IPS-NIHi7 (cell line): ENCODE data around the gene ADCY2.

Experiments
- DNase-seq: peaks from one replicate; pipeline ENCODE4 v3.0.0; 2012; ENCODE audit warnings: mixed read lengths; ENCODE audit errors: extremely low spot score

ADCY2 gene

GRCh38 chr5:7592910-7593309 is 197.0 kb downstream of the ADCY2 start:
- DNase-seq: peak; percentile 45

GRCh38 chr5:7597059-7597642 is 201.2 kb downstream of the ADCY2 start:
- no peak for DNase-seq

GRCh38 chr5:7606840-7607465 is 211.0 kb downstream of the ADCY2 start:
- DNase-seq: peak; percentile 38

- DNase-seq: no peak
Observed at GRCh38 chr5:7608772-7609171, 212.8 kb downstream of the ADCY2 start.

- no peak for DNase-seq
Observed at GRCh38 chr5:7609726-7610125, 213.8 kb downstream of the ADCY2 start.

GRCh38 chr5:7610531-7611177 is 214.7 kb downstream of the ADCY2 start:
- DNase-seq: no peak

DNA sequence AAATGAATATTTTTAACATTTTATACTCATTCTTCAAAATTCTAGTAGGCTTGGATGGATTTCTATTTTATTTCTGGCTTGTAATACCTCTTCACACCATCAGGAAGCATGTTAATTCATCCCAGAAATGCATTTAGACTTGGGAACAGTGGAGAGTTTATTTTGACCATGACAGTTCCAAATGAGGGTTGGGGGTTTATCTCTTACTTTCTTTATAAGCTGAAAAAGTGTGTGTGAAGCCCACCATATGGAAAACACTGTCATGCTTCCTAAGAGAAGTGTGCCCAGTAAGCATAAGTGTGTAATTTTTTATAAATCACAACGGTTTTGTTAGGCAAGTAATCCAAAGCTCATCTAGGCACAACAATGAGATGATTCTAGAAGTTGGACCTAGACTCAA is 215.6 kb downstream of the ADCY2 start:
- DNase-seq: no peak

DNA sequence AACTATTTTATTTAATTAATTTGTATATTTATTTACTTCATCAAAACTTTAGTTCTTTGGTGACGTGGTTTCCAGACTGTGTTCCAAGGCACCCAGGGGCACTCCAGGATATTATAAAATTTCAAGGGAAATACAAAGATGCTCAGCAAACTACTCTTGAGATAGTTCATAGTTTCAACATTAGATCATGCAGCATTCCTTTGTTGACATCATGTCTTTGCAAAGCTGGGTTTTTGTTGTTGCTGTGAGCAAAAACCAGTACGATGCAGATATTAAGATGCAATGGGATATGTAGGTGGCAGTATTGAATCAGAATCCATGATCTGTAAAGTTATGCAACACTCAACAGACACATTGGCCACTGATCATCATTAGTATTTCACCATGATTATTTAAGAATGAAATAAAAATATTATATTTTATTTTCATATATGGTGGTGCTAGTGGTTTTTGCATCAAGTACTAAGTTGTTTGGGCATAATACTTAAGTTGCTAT is 219.7 kb downstream of the ADCY2 start:
- no peak for DNase-seq

- no peak for DNase-seq
Observed at GRCh38 chr5:7616897-7617296, 221.0 kb downstream of the ADCY2 start.

DNA sequence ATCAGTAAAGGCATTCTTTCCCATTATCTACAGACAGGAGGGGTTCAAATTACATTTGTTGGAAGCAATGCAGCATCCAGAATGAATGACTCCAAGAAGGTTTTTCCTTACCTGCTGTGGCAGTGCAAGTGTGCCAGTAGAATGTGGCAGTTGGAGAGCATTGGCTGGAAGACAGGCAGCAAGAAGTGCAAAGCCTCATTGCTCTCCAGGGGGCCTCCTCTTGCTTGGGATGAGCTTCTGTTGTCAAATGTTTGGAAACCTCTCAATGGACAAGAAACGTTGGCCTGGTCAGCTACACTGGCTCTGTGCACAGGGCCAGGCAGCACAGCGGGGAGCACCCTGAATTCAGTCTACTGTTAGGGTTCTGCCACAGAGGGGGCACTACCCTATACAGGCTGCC is 226.6 kb downstream of the ADCY2 start:
- no peak for DNase-seq

DNA sequence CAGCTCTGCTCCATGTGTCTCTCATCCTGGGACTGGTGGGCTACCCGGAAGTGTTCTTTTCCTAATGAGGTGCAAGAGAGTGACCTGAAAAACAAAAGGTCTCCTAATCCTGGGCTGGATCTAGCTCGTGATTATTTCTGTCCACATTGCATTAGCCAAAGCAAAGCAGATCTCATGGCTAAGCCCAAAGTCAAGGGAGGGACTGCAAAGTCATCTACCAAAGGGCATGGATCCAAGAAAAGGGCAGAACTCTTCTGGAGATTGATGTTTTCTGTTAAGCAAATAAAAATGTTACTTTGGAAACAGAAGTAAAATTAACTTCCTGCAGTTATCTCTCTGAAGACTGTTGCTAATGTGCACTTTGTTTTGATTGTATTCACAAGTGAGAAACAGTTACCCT is 229.8 kb downstream of the ADCY2 start:
- DNase-seq: no peak

GRCh38 chr5:7628248-7628647 is 232.3 kb downstream of the ADCY2 start:
- no peak for DNase-seq

GRCh38 chr5:7628820-7629219 is 232.9 kb downstream of the ADCY2 start:
- DNase-seq: no peak

DNA sequence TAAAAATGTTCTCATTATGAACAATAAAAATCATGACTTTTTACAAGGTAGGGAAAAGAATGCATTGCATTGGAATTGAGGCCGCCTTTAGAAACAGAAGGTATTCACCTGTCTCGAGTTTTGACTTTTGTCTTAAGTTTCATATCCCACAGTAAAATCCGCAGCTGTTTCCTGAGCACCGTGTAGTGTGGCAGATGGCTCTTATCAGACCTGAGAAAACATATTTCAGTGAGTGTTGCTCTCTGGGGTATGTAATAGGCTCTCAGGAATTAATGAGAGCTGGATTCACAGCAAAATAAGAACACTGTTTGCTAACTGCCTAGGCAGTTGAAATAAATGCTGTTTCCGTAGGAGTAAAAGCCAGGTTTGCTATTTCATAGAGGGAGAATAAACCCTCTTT is 233.6 kb downstream of the ADCY2 start:
- DNase-seq: no peak

DNA sequence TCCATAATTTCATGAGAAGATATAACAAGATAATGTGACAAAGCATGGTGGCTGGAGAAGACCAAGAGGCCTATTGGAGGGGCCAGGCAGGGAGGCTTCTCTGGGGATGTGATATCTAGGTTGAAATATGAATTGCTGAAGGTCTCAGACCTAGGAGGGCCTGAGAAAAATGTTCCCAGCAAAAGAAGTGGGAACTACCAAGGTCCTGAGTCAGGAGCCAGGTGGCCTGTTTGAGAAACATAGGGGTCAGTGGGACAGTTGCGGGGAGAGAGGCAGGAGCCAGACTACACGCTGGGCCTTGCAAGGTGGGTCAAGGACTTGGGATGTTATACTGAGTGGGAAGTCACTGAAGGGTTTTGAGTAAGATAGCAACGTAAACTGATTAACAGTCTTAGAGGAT is 238.9 kb downstream of the ADCY2 start:
- DNase-seq: no peak

GRCh38 chr5:7638456-7638855 is 242.5 kb downstream of the ADCY2 start:
- DNase-seq: no peak

- DNase-seq: no peak
Observed at GRCh38 chr5:7642029-7642428, 246.1 kb downstream of the ADCY2 start.

GRCh38 chr5:7644723-7645122 is 248.8 kb downstream of the ADCY2 start:
- no peak for DNase-seq

DNA sequence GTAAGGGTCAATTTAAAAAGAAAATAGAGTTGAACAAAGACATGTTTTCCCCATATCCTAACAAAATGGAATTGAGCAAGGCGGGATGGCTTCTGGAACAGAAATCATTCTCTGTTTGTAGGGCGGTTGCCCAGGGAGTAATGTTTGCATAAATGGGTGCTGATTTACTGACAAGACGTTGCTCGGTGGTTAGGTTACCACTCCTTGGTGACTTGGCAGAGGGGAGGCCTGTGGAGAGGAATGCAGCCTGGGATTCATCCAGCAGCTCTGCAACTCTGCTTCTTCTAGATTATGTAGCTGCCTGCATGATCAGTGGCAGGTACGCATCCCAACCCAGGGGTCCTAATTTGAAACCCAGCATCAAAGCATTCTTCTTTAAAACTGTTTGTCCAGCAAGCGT is 254.8 kb downstream of the ADCY2 start:
- DNase-seq: no peak

- no peak for DNase-seq
Observed at GRCh38 chr5:7653046-7653445, 257.1 kb downstream of the ADCY2 start.

GRCh38 chr5:7657153-7657552 is 261.2 kb downstream of the ADCY2 start:
- no peak for DNase-seq

DNA sequence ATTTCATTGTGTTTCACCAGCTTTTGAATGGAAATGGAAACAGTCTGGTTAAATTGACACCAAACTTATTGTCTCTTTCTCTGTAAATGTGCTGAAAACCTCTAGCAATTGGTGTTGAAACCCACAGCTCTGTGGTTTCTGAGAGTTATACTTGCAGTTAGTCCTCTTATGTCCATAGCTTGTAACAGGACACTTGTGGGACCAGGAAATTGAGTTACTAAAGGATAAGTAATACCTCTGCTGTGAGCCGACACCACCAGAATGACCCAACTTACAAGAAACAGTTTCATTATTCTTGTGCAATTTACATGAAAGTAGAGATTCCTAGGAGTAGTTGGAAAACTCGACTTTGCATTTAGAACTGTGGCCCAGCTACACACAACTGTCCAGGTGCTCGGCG is 263.5 kb downstream of the ADCY2 start:
- no peak for DNase-seq

- no peak for DNase-seq
Observed at GRCh38 chr5:7662289-7662688, 266.4 kb downstream of the ADCY2 start.
